GM12873 (cell line): Measurements from ENCODE around the gene DNAAF9.

Source experiments
- CTCF ChIP-seq: IDR thresholded peaks from 2 replicates; pipeline ENCODE4 v1.5.1; 2012; ENCODE audit warnings: low read depth, mild to moderate bottlenecking, moderate library complexity, low read length, control low read depth; ENCODE audit not compliant: insufficient read depth; ENCODE audit errors: missing control alignments

DNAAF9 gene

GRCh38 chr20:3446779-3447178 lies 39.3 kb upstream of the DNAAF9 start:
- TF ChIP-seq CTCF = no peak

DNA sequence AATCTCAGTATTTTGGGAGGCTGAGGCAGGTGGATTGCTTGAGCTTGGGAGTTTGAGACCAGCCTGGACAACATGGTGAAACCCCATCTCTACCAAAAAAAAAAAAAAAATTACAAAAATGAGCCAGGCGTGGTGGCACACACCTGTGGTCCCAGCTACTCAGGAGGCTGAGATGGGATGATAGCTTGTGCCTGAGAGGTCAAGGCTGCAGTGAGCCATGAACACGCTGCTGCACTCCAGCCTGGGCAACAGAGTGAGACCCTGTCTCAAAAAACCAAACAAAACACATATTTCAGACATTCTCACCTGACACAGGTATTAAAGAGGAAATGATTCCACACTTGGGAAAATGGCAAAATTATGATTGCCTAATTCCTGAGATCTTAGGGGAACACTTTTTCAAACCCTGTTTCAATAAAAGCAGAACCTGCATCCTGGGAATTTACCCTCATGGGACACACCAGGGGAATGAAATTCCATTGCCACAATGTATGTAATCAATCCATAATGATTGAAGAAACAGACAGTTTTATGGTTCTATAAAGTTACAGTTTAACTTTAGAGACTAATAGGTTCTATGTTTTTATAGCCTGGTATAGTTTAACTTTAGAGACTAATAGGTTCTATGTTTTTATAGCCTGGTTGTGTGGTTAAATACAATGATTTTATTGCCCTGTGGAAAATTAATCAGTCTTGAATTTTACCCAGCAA lies 29.6 kb upstream of the DNAAF9 start:
- TF ChIP-seq CTCF = no peak

- no peak for TF ChIP-seq CTCF
Observed at GRCh38 chr20:3434232-3434631, 26.8 kb upstream of the DNAAF9 start.

DNA sequence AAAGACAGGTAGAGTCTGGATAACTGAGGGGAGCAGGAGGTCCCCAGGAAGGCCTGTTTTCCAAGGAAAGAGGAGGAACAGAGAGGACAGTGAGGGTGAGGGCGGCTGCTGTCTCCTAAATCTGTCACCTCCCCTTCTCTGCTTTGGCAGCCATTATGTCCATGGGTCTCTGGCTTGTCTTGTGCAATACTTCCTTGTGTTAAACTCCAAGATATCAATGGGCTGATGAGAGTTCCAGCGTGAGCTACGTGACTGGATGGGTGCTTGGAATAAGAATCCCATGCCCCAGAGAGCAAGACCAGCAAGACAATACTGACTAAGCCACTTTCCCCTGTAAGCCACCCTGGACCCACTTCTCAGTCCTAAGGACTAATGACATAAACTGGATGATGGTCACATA lies 26.3 kb upstream of the DNAAF9 start:
- TF ChIP-seq CTCF = no peak

- TF ChIP-seq CTCF = no peak
Observed at GRCh38 chr20:3432844-3433243, 25.4 kb upstream of the DNAAF9 start.

DNA sequence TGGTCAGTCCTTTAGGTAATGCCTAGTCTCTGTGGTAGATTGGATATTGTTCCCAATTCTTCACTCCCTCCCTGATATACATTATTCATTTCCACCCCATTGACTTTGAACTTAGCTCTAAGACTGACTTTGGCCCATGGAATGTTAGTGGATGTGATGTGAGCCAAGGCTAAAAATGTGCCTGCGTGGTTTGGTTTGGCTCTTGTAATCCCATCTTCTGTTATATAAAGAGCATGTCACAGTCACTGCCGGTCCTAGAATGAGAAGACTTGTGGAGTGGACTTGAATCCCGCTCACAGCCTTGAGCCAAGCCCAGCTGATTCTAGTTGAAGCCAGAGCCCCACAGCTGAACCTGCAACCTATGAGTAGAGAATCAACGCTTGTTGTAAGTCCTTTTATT lies 23.6 kb upstream of the DNAAF9 start:
- no peak for TF ChIP-seq CTCF

- no peak for TF ChIP-seq CTCF
Observed at GRCh38 chr20:3430376-3431069, 23.1 kb upstream of the DNAAF9 start.
